IMR-90 (cell line): ENCODE data around the gene SRRM4.

Experiments
- CTCF ChIP-seq: conservative IDR thresholded peaks from 2 replicates; pipeline ENCODE4 v1.5.1; 2012; ENCODE audit warnings: mild to moderate bottlenecking, low read depth, low read length, improper control_type of control experiment
- ELK1 ChIP-seq: fragments of 150-350 bp; IDR thresholded peaks from 2 replicates; pipeline ENCODE4 v1.6.1; 2016; ENCODE audit warnings: low read depth, mild to moderate bottlenecking, low read length, moderate library complexity, borderline replicate concordance
- MAFK ChIP-seq: IDR thresholded peaks from 2 replicates; pipeline ENCODE4 v1.6.1; 2012; ENCODE audit warnings: low read depth, low read length, improper control_type of control experiment
- MXI1 ChIP-seq: IDR thresholded peaks from 2 replicates; pipeline ENCODE4 v1.6.1; 2012; ENCODE audit warnings: low read depth, mild to moderate bottlenecking, low read length, moderate library complexity, borderline replicate concordance
- NFE2L2 ChIP-seq: fragments of 150-350 bp; IDR thresholded peaks from 2 replicates; pipeline ENCODE4 v1.6.1; 2016; ENCODE audit warnings: low read depth, mild to moderate bottlenecking, low read length
- POLR2A ChIP-seq: IDR thresholded peaks from 2 replicates; pipeline ENCODE4 v1.6.1; 2012; ENCODE audit warnings: mild to moderate bottlenecking, low read depth, low read length
- RAD21 ChIP-seq: IDR thresholded peaks from 2 replicates; pipeline ENCODE4 v1.6.1; 2012; ENCODE audit warnings: low read length, improper control_type of control experiment

DNA sequence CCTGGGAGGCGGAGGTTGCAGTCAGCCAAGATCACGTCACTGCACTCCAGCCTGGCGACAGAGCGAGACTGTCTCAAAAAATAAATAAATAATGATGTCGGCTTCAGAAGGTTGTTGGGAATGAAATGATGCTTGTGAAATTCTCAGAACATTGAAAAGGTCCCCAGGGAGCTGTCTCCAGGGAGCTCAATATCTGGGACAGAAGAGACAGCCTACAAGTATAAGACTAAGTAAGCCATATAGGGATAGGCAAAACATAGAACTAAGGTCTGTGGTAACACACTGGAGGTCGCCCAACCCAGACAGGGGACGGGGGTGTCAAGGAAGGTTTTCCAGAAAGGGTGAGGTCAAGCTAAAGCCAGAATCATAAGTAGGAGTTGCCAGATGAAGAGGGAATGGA, 167.9 kb downstream of the SRRM4 start:
- TF ChIP-seq POLR2A: no peak
- TF ChIP-seq CTCF: no peak
- TF ChIP-seq NFE2L2: no peak
- TF ChIP-seq RAD21: no peak
- TF ChIP-seq MAFK: no peak
- no peak for TF ChIP-seq ELK1
- no peak for TF ChIP-seq MXI1
